A549 (cell line): ENCODE data around the gene GPRIN1. TPM values are rescaled to one million over a fixed set of nuclear protein-coding genes. Genes with fewer than 3 reads are reported as not detected.

ENCODE experiments used
- ATAC-seq, 2 experiments: fragments of 200-7000 bp in 1 of 2; fragments of >200 bp in 1 of 2; cut with Nextera tagmentation in 1 of 2; cut with Tn5 transposase in 1 of 2; 3 replicates each; pipeline versions ENCODE4 v1.8.0 to v1.9.1; 2018 to 2020; ENCODE audit warnings: mild to moderate bottlenecking in 1 of 2, moderate library complexity in 1 of 2
- CTCF ChIA-PET: fragments of 300-600 bp; sonication (Branson Sonifier 250); formaldehyde crosslinking; extraction: SDS; loops from one replicate; lab custom pipeline; 2021; ENCODE audit warnings: antibody characterized with exemption, inconsistent platforms; lab: Yijun Ruan, JAX
- POLR2A ChIA-PET: fragments of 350-600 bp; formaldehyde crosslinking; extraction: SDS; loops from one replicate; lab custom pipeline; 2021; ENCODE audit warnings: antibody characterized with exemption, inconsistent platforms; lab: Yijun Ruan, JAX
- DNase-seq, 2 experiments: peaks; one replicate each; pipeline versions ENCODE4 v3.0.0 to v3.0.0-alpha.2; 2011 to 2016; ENCODE audit warnings: low read depth in 1 of 2, low spot score in 1 of 2
- FAIRE-seq: peaks from 2 replicates; lab custom pipeline; 2011; peaks lifted over from hg19 to GRCh38; lab: Jason Lieb, UNC
- H3K27ac ChIP-seq, 2 experiments: fragments of >200 bp; sonication (Bioruptor Twin); formaldehyde crosslinking; 3 replicates each; pipeline ENCODE4 v1.5.1; 2016 to 2017
- H3K4me1 ChIP-seq: fragments of >200 bp; sonication (Bioruptor Twin); formaldehyde crosslinking; 3 replicates; pipeline ENCODE4 v1.6.1; 2016
- H3K4me2 ChIP-seq: fragments of >200 bp; sonication (Bioruptor Twin); formaldehyde crosslinking; 3 replicates; pipeline ENCODE4 v1.6.1; 2016
- H3K4me3 ChIP-seq: fragments of >200 bp; sonication (Bioruptor Twin); formaldehyde crosslinking; 3 replicates; pipeline ENCODE4 v1.5.1; 2016
- H3K9me3 ChIP-seq: fragments of >200 bp; sonication (Bioruptor Twin); formaldehyde crosslinking; 3 replicates; pipeline ENCODE4 v1.6.1; 2016
- CHD2 ChIP-seq: fragments of 150-350 bp; IDR thresholded peaks from 2 replicates; pipeline ENCODE4 v1.6.1; 2014; ENCODE audit warnings: low read length; ENCODE audit not compliant: partially characterized antibody
- ESRRA ChIP-seq: fragments of 150-350 bp; IDR thresholded peaks from 2 replicates; pipeline ENCODE4 v1.6.1; 2014; ENCODE audit warnings: mild to moderate bottlenecking, low read length, borderline replicate concordance
- HDAC2 ChIP-seq: fragments of 200-600 bp; sonication (generic); IDR thresholded peaks from 2 replicates; pipeline ENCODE4 v1.6.1; 2016
- HMGXB4 ChIP-seq: fragments of 250-450 bp; sonication (Bioruptor Pico); IDR thresholded peaks from 2 replicates; pipeline ENCODE4 v1.5.0; 2021; ENCODE audit warnings: mild to moderate bottlenecking, moderate library complexity, borderline replicate concordance
- HOXB13 ChIP-seq: fragments of 250-450 bp; sonication (Bioruptor Pico); IDR thresholded peaks from 2 replicates; pipeline ENCODE4 v1.5.0; 2020; ENCODE audit warnings: low read depth, mild to moderate bottlenecking, moderate library complexity
- HOXB5 ChIP-seq: fragments of 250-450 bp; sonication (Bioruptor Pico); IDR thresholded peaks from 2 replicates; pipeline ENCODE4 v1.5.0; 2020; ENCODE audit warnings: mild to moderate bottlenecking, moderate library complexity
- JUN ChIP-seq, 2 experiments: fragments of >200 bp; sonication (Bioruptor Twin); formaldehyde crosslinking; IDR thresholded peaks; 2 replicates in 1 of 2; 3 replicates in 1 of 2; pipeline ENCODE4 v1.6.1; 2016 to 2017
- KDM5A ChIP-seq: fragments of 200-600 bp; sonication (generic); IDR thresholded peaks from 2 replicates; pipeline ENCODE4 v1.6.1; 2016; ENCODE audit warnings: antibody characterized with exemption, mild to moderate bottlenecking
- MAZ ChIP-seq: fragments of 150-350 bp; IDR thresholded peaks from 2 replicates; pipeline ENCODE4 v1.6.1; 2014; ENCODE audit warnings: antibody characterized with exemption, low read depth, low read length, borderline replicate concordance
- NFE2L2 ChIP-seq: fragments of 150-350 bp; conservative IDR thresholded peaks from 2 replicates; pipeline ENCODE4 v1.6.1; 2014; ENCODE audit warnings: low read length
- NPAS2 ChIP-seq: fragments of 250-450 bp; sonication (Bioruptor Pico); IDR thresholded peaks from 2 replicates; pipeline ENCODE4 v1.8.0; 2022; ENCODE audit warnings: mild to moderate bottlenecking, moderate library complexity, borderline replicate concordance
- NR3C1 ChIP-seq: fragments of >200 bp; sonication (Bioruptor Twin); formaldehyde crosslinking; IDR thresholded peaks from 3 replicates; pipeline ENCODE4 v1.6.1; 2017
- PHF8 ChIP-seq: fragments of 200-600 bp; sonication (generic); IDR thresholded peaks from 2 replicates; pipeline ENCODE4 v1.6.1; 2016; ENCODE audit warnings: low read depth, mild to moderate bottlenecking, antibody characterized with exemption, moderate library complexity, borderline replicate concordance
- RAD21 ChIP-seq, 2 experiments: fragments of >200 bp in 1 of 2; sonication (Bioruptor Twin) in 1 of 2; formaldehyde crosslinking in 1 of 2; IDR thresholded peaks in 1 of 2; conservative IDR thresholded peaks in 1 of 2; 2 replicates in 1 of 2; 3 replicates in 1 of 2; pipeline ENCODE4 v1.6.1; 2012 to 2018; ENCODE audit warnings: inconsistent platforms in 1 of 2
- RCOR1 ChIP-seq: fragments of 150-350 bp; IDR thresholded peaks from 2 replicates; pipeline ENCODE4 v1.6.1; 2014; ENCODE audit warnings: antibody characterized with exemption, low read length, low read depth
- REST ChIP-seq: fragments of 200-600 bp; sonication (generic); IDR thresholded peaks from 2 replicates; pipeline ENCODE4 v1.6.1; 2016; ENCODE audit warnings: antibody characterized with exemption, mild to moderate bottlenecking, moderate library complexity
- RFX5 ChIP-seq: fragments of 450-650 bp; IDR thresholded peaks from 2 replicates; pipeline ENCODE4 v1.7.1; 2014; ENCODE audit warnings: antibody characterized with exemption, mild to moderate bottlenecking, moderate library complexity
- SMC3 ChIP-seq: fragments of >200 bp; sonication (Bioruptor Twin); formaldehyde crosslinking; IDR thresholded peaks from 3 replicates; pipeline ENCODE4 v1.6.1; 2018; ENCODE audit warnings: inconsistent platforms
- TP53 ChIP-seq: fragments of 250-450 bp; sonication (Bioruptor Pico); IDR thresholded peaks from 2 replicates; pipeline ENCODE4 v1.5.0; 2021; ENCODE audit warnings: mild to moderate bottlenecking, moderate library complexity
- ZNF302 ChIP-seq: fragments of 250-450 bp; sonication (Bioruptor Pico); IDR thresholded peaks from 2 replicates; pipeline ENCODE4 v1.9.0; 2021; ENCODE audit warnings: inconsistent platforms, mild to moderate bottlenecking, moderate library complexity
- ZSCAN20 ChIP-seq: fragments of 250-450 bp; sonication (Bioruptor Pico); IDR thresholded peaks from 2 replicates; pipeline ENCODE4 v1.8.0; 2022; ENCODE audit warnings: mild to moderate bottlenecking, moderate library complexity
- WGBS: methylation state at CpG from one replicate; pipeline ENCODE4 v1.1.6; 2017; ENCODE audit errors: missing lambda C conversion rate; 5-methylcytosine and 5-hydroxymethylcytosine counted together
- polyA minus RNA-seq: library from RNA; depleted of rRNA, polyadenylated mRNA; stranded (reverse); fragments of >200 nt; gene quantifications from 2 replicates; pipeline ENCODE4 v1.2.3, GENCODE V29; 2011; rRNA and poly(A)+ RNA removed
- polyA plus RNA-seq, 4 experiments: library from polyadenylated mRNA; depleted of rRNA in 3 of 4; stranded (reverse); fragments of >200 nt; fragmentation: RNase III in 1 of 4; extraction: RNeasy Plus Mini Kit Qiagen cat#74134 plus additional on column Dnase treatment in 1 of 4; gene quantifications; 2 replicates in 3 of 4; 3 replicates in 1 of 4; pipeline ENCODE4 v1.2.3, GENCODE V29; 2011 to 2017
- TF ChIP-seq, protein P1 (sequence below): fragments of >200 bp; sonication (Bioruptor Twin); formaldehyde crosslinking; IDR thresholded peaks from 3 replicates; pipeline ENCODE4 v1.5.1; 2016
- TF ChIP-seq, protein P2 (sequence below): fragments of >200 bp; sonication (Bioruptor Twin); formaldehyde crosslinking; IDR thresholded peaks from 2 replicates; pipeline ENCODE4 v1.6.1; 2016

Gene GPRIN1
- polyA plus RNA-seq (2011; rRNA removed): 3.1 and 4.2 TPM in 2 replicates
- polyA plus RNA-seq (2012; cell fraction: cytosol; rRNA removed): 3.4 and 5.1 TPM in 2 replicates
- 4.0 and 5.0 TPM in 2 replicates for polyA plus RNA-seq (2012; cell fraction: nucleus; rRNA removed)
- polyA plus RNA-seq (2017; fragmentation: RNase III; extraction: RNeasy Plus Mini Kit Qiagen cat#74134 plus additional on column Dnase treatment): 6.1 to 6.7 TPM (median 6.4 TPM) in 3 replicates
- polyA minus RNA-seq: 3.8 and 4.1 TPM in 2 replicates

GRCh38 chr5:176609724-176610434 is at the start of gene GPRIN1:
Gene GPRIN1, minus strand, starts transcription at chr5:176610156. Its CDS starts 10,322 bp downstream, at chr5:176599834.
- no peaks in the 10 kb centered on the region for H3K9me3 ChIP-seq
- ATAC-seq (peak; percentile 66 to 82), FAIRE-seq (no peak), DNase-seq (peak; percentile 50 to 78)
- peak within 1 kb of the TSS; percentile 84 to 95 for H3K27ac ChIP-seq
- peaks cover 22% of the 10 kb centered on the region for H3K4me1 ChIP-seq
- ChIA-PET POLR2A (no interaction called here), CTCF (interaction anchor here (0.7 to 2.1 kb wide), 2 partner anchors 10 to 31 kb away, joined by 3 to 9 read pairs; no protein-coding TSS in a partner anchor)
- H3K4me3 ChIP-seq: peak within 1 kb of the TSS; percentile 94
- H3K4me2 ChIP-seq: peak within 1 kb of the TSS; percentile 91
- TF ChIP-seq HOXB13 (no peak), REST (peak; percentile 20; the same call in 1 of the 2 replicates), NPAS2 (CRISPR knock-in tag) (no peak), NFE2L2 (no peak), SMC3 (peak; percentile 13; the same call in 1 of the 3 replicates), PHF8 (peak; percentile 42; the same call in 1 of the 2 replicates), JUN (IDR thresholded peaks at IDR 0.05) (peak in 1 of 2 experiments; percentile 59; a peak in 2 of 5 replicates), RAD21 (conservative IDR thresholded peaks at IDR 0.05 in 1 of 2, IDR thresholded peaks at IDR 0.05 in 1 of 2) (peak; percentile 12 to 24; a peak in 1 of 5 replicates)
- TF ChIP-seq, protein P1, sequence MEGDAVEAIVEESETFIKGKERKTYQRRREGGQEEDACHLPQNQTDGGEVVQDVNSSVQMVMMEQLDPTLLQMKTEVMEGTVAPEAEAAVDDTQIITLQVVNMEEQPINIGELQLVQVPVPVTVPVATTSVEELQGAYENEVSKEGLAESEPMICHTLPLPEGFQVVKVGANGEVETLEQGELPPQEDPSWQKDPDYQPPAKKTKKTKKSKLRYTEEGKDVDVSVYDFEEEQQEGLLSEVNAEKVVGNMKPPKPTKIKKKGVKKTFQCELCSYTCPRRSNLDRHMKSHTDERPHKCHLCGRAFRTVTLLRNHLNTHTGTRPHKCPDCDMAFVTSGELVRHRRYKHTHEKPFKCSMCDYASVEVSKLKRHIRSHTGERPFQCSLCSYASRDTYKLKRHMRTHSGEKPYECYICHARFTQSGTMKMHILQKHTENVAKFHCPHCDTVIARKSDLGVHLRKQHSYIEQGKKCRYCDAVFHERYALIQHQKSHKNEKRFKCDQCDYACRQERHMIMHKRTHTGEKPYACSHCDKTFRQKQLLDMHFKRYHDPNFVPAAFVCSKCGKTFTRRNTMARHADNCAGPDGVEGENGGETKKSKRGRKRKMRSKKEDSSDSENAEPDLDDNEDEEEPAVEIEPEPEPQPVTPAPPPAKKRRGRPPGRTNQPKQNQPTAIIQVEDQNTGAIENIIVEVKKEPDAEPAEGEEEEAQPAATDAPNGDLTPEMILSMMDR: peak; percentile 33
- TF ChIP-seq, protein P2, sequence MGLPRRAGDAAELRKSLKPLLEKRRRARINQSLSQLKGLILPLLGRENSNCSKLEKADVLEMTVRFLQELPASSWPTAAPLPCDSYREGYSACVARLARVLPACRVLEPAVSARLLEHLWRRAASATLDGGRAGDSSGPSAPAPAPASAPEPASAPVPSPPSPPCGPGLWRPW: no peak
- TF ChIP-seq, all 56 proteins: peak for 6
- WGBS: no CpG with 5 or more reads among the region's 101 CpGs

DNA sequence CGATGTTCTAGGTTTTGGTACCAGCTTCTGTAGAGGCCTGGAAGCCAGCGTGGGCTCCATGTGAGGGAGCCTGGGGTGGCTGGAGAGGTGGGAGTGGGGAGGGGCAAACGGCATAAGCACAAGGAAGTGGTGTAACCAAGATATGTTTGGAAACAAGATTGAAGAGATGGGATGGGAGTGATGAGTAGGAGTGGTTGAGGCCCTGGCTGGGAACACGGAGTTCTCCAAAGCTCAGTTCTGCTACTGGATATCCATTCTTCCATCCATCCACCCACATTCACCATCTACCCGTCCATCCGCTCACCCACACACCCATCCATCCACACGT is 49.5 kb upstream of the GPRIN1 start:
- ATAC-seq: no peak
- 74% methylated on average over 7 of the region's 7 CpGs for WGBS
- H3K4me1 ChIP-seq: no peaks in the 10 kb centered on the region
- DNase-seq: no peak
- ChIA-PET POLR2A (no interaction called here), CTCF (interaction anchor here (1.1 to 9.9 kb wide), 18 partner anchors 10 to 453 kb away, joined by 3 to 123 read pairs (median 8); partner anchors contain the start of gene TSPAN17)
- no peak overlapping the region for H3K4me2 ChIP-seq
- no peak for FAIRE-seq
- H3K4me3 ChIP-seq: no peak overlapping the region
- H3K27ac ChIP-seq: no peak overlapping the region
- H3K9me3 ChIP-seq: no peaks in the 10 kb centered on the region
- no peak for TF ChIP-seq ESRRA
- TF ChIP-seq HOXB5 (CRISPR knock-in tag): no peak
- no peak for TF ChIP-seq RFX5
- no peak for TF ChIP-seq MAZ
- TF ChIP-seq HMGXB4 (CRISPR knock-in tag): no peak
- no peak for TF ChIP-seq ZSCAN20
- no peak for TF ChIP-seq REST
- TF ChIP-seq NR3C1: no peak
- TF ChIP-seq KDM5A: no peak
- TF ChIP-seq HDAC2: no peak
- TF ChIP-seq TP53: no peak
- no peak for TF ChIP-seq RCOR1
- TF ChIP-seq CHD2: no peak
- TF ChIP-seq ZNF302 (CRISPR knock-in tag): no peak
